Stomach (tissue), 4 donors: ENCODE measurements around the gene DOCK3.

Experiments used
- EP300 ChIP-seq: sonication (generic); formaldehyde crosslinking; IDR thresholded peaks from one replicate; pipeline ENCODE4 v1.6.1; 2017; ENCODE audit warnings: antibody characterized with exemption
- POLR2A ChIP-seq, 4 donors: fragments of 450-650 bp; IDR thresholded peaks; one replicate each; pipeline ENCODE4 v1.6.1; 2016; ENCODE audit warnings: antibody characterized with exemption in 4 of 4, control low read depth in 2 of 4, mild to moderate bottlenecking in 1 of 4, moderate library complexity in 1 of 4
- TF ChIP-seq, protein P1 (sequence below), 7 experiments: fragments of 450-650 bp in 4 of 7; fragments of 200-600 bp in 3 of 7; sonication (generic) in 3 of 7; IDR thresholded peaks; one replicate each; pipeline ENCODE4 v1.5.1; 2016 to 2019; ENCODE audit warnings: antibody characterized with exemption in 7 of 7, control low read depth in 2 of 7, mild to moderate bottlenecking in 1 of 7

DNA sequence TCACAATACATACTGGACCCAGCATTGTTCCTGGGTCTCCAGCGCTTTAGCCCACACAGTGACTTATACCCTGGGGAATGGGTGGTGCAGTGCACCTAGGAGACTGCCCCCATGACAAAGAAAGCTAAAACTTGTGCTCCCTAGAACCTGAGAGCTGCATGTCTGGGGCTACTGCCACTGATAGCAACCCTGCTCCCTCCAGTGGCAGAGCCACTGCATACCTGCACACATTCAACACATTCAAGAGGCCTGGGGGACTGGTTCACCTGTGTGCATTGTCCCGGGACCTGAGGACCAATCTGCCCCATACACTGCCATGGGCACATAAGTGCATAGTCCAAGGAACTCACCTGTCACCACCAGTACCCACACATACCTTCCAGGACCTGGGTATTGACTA lies 407.6 kb downstream of the DOCK3 start:
- TF ChIP-seq, protein P1, sequence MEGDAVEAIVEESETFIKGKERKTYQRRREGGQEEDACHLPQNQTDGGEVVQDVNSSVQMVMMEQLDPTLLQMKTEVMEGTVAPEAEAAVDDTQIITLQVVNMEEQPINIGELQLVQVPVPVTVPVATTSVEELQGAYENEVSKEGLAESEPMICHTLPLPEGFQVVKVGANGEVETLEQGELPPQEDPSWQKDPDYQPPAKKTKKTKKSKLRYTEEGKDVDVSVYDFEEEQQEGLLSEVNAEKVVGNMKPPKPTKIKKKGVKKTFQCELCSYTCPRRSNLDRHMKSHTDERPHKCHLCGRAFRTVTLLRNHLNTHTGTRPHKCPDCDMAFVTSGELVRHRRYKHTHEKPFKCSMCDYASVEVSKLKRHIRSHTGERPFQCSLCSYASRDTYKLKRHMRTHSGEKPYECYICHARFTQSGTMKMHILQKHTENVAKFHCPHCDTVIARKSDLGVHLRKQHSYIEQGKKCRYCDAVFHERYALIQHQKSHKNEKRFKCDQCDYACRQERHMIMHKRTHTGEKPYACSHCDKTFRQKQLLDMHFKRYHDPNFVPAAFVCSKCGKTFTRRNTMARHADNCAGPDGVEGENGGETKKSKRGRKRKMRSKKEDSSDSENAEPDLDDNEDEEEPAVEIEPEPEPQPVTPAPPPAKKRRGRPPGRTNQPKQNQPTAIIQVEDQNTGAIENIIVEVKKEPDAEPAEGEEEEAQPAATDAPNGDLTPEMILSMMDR (IDR thresholded peaks at IDR 0.05), result no peak
- TF ChIP-seq EP300, result no peak
- no peak for TF ChIP-seq POLR2A (IDR thresholded peaks at IDR 0.05)
